Central memory CD8-positive, alpha-beta T cell (primary cell): ENCODE measurements around the gene FXYD4.
A peak's percentile ranks its signal among the peaks of the same experiment; 100 is the strongest.

Experiments
- ATAC-seq: fragments of 150-1000 bp; cut with Tn5 transposase; replicated peaks from 2 replicates; pipeline ENCODE4 v1.10.0; 2022; ENCODE audit warnings: mild to moderate bottlenecking, moderate FRiP score, moderate number of reproducible peaks; ENCODE audit not compliant: poor library complexity, severe bottlenecking; ENCODE audit errors: extremely low read depth
- DNase-seq, 2 donors: peaks; one replicate each; pipeline ENCODE4 v3.0.0; 2021; ENCODE audit warnings: low spot score in 2 of 2
- H3K27ac Mint-ChIP-seq: one replicate; pipeline ENCODE4 v1.8.0; 2022; ENCODE audit warnings: low read depth, mild to moderate bottlenecking, moderate library complexity, mixed read lengths
- H3K27me3 Mint-ChIP-seq: one replicate; pipeline ENCODE4 v1.8.0; 2022; ENCODE audit warnings: mixed read lengths
- H3K36me3 Mint-ChIP-seq: one replicate; pipeline ENCODE4 v1.8.0; 2022; ENCODE audit warnings: mild to moderate bottlenecking, moderate library complexity, mixed read lengths; ENCODE audit not compliant: insufficient read depth
- H3K4me1 Mint-ChIP-seq: one replicate; pipeline ENCODE4 v1.8.0; 2022; ENCODE audit warnings: mixed read lengths
- H3K4me3 Mint-ChIP-seq: one replicate; pipeline ENCODE4 v1.8.0; 2022; ENCODE audit warnings: mild to moderate bottlenecking, moderate library complexity, mixed read lengths
- H3K9me3 Mint-ChIP-seq: one replicate; pipeline ENCODE4 v1.8.0; 2022; ENCODE audit warnings: mixed read lengths

Gene FXYD4

GRCh38 chr10:43350156-43350555 is 21.3 kb upstream of the FXYD4 start:
- Mint-ChIP-seq H3K4me3 (no peak overlapping the region), H3K27me3 (peaks cover 21% of the 10 kb centered on the region), H3K9me3 (no peaks in the 10 kb centered on the region), H3K27ac (no peak overlapping the region), H3K4me1 (peaks cover 16% of the 10 kb centered on the region), H3K36me3 (no peaks in the 10 kb centered on the region)
- no peak for DNase-seq
- no peak for ATAC-seq

DNA sequence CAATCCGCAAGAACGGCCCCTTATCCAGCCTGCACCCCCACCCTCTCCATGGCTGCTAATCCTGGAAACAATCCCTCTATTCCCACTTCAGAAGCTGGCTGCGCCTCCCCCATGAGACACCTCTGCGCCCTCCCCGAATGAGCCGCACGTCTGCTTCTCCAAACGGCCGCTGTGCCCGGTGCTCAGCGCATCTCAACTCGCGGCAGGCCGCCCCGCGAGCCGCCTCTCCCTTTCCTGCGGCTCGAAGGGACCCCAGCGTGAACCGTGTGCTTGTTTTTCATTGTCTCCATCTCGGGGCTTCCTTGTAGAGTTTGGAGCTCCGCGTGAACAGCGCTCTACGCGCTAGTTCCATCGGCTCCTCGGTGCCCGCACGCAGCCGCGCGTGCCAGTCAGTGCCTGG is 20.8 kb upstream of the FXYD4 start:
- H3K27ac Mint-ChIP-seq: no peak overlapping the region
- H3K36me3 Mint-ChIP-seq: no peaks in the 10 kb centered on the region
- H3K27me3 Mint-ChIP-seq: peaks cover 21% of the 10 kb centered on the region
- DNase-seq (no peak), ATAC-seq (no peak)
- H3K4me3 Mint-ChIP-seq: peak overlapping the region; percentile 11
- peaks cover 16% of the 10 kb centered on the region for H3K4me1 Mint-ChIP-seq
- no peaks in the 10 kb centered on the region for H3K9me3 Mint-ChIP-seq

DNA sequence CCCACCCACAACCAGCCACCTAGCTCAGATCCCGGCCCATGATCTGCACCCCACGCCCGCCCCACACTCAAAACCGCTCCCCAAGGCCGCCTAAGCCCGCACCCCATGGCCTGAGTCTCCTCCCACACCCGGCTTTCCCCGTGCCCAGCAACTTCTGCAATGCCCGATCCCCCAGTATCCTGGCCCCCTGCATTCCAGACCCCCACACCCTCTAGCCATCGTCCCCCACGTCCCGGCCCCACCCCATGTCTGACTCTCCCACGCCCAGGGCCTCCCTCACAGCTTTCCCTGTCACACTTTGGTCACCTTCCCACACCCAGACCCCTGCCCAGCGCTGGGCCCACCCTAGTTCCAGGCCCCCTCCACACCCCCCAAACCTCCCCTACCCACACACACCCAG is 20.1 kb upstream of the FXYD4 start:
- Mint-ChIP-seq H3K4me3 (peak overlapping the region; percentile 11), H3K4me1 (peaks cover 16% of the 10 kb centered on the region), H3K9me3 (no peaks in the 10 kb centered on the region), H3K27ac (no peak overlapping the region), H3K36me3 (no peaks in the 10 kb centered on the region), H3K27me3 (peaks cover 21% of the 10 kb centered on the region)
- DNase-seq (no peak), ATAC-seq (no peak)

GRCh38 chr10:43352951-43353350 is 18.5 kb upstream of the FXYD4 start:
- Mint-ChIP-seq H3K4me1 (peaks cover 14% of the 10 kb centered on the region), H3K36me3 (no peaks in the 10 kb centered on the region), H3K4me3 (no peak overlapping the region), H3K9me3 (no peaks in the 10 kb centered on the region), H3K27me3 (peaks cover 21% of the 10 kb centered on the region), H3K27ac (no peak overlapping the region)
- ATAC-seq: no peak
- no peak for DNase-seq

GRCh38 chr10:43353495-43354329 is 17.7 kb upstream of the FXYD4 start:
- Mint-ChIP-seq H3K4me1 (peaks cover 7% of the 10 kb centered on the region), H3K4me3 (no peak overlapping the region), H3K9me3 (no peaks in the 10 kb centered on the region), H3K27me3 (peaks cover 16% of the 10 kb centered on the region), H3K36me3 (no peaks in the 10 kb centered on the region), H3K27ac (no peak overlapping the region)
- DNase-seq (no peak), ATAC-seq (no peak)

DNA sequence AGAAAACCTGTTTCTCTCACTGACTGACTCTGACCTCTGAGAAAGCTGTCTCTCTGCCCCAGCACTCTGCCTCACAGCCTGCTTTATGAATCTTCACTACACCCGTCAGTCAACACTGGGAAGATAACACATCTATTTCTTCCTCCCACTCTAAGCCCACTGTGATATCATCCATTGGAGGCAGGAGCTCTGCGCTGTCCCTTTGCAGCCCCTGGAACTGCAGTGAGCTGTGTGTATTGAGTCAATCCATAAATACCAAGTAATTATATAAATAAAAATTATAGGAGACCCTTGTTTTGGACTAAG is 17.2 kb upstream of the FXYD4 start:
- ATAC-seq: no peak
- peaks cover 5% of the 10 kb centered on the region for H3K4me1 Mint-ChIP-seq
- H3K27ac Mint-ChIP-seq: no peak overlapping the region
- no peak overlapping the region for H3K4me3 Mint-ChIP-seq
- H3K36me3 Mint-ChIP-seq: peaks cover 1% of the 10 kb centered on the region
- DNase-seq: no peak
- peaks cover 12% of the 10 kb centered on the region for H3K27me3 Mint-ChIP-seq
- no peaks in the 10 kb centered on the region for H3K9me3 Mint-ChIP-seq

DNA sequence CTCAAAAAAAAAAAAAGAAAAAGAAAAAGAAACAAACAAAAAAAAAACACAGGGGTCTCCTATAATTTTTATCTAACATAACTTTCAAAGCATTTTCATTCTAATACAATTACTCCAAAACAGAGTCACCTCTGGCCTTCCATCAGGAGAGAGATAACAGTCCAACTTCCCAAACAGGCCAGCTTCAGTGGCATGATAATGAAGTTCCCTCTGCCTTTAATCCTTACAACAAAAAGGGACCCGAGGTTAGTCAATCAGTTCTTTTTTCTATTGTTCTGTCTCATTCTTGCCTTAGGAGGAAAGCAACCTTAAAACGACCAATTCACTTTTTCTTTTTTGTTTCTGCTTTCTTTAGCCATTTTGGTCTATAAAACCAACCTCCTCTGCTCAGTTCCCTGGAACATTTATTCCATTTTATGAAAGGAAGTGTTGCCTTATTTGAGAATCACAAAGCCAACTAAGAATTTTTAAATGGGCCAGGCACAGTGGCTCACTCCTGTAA is 16.5 kb upstream of the FXYD4 start:
- no peaks in the 10 kb centered on the region for H3K9me3 Mint-ChIP-seq
- peaks cover 1% of the 10 kb centered on the region for H3K36me3 Mint-ChIP-seq
- no peak overlapping the region for H3K27ac Mint-ChIP-seq
- no peak overlapping the region for H3K4me3 Mint-ChIP-seq
- DNase-seq: no peak
- no peak for ATAC-seq
- peaks cover 6% of the 10 kb centered on the region for H3K4me1 Mint-ChIP-seq
- peaks cover 12% of the 10 kb centered on the region for H3K27me3 Mint-ChIP-seq

GRCh38 chr10:43355749-43356371 is 15.6 kb upstream of the FXYD4 start:
- H3K27me3 Mint-ChIP-seq: peaks cover 3% of the 10 kb centered on the region
- no peaks in the 10 kb centered on the region for H3K9me3 Mint-ChIP-seq
- peaks cover 6% of the 10 kb centered on the region for H3K36me3 Mint-ChIP-seq
- no peak for DNase-seq
- no peak overlapping the region for H3K27ac Mint-ChIP-seq
- no peak overlapping the region for H3K4me3 Mint-ChIP-seq
- H3K4me1 Mint-ChIP-seq: peaks cover 7% of the 10 kb centered on the region
- ATAC-seq: no peak

- Mint-ChIP-seq H3K4me1 (peaks cover 25% of the 10 kb centered on the region), H3K27me3 (no peaks in the 10 kb centered on the region), H3K27ac (peak overlapping the region; percentile 2), H3K4me3 (peak overlapping the region; percentile 88), H3K9me3 (no peaks in the 10 kb centered on the region), H3K36me3 (peaks cover 13% of the 10 kb centered on the region)
- DNase-seq: no peak
- ATAC-seq: no peak
Measured at GRCh38 chr10:43360086-43360485, 11.3 kb upstream of the FXYD4 start.

DNA sequence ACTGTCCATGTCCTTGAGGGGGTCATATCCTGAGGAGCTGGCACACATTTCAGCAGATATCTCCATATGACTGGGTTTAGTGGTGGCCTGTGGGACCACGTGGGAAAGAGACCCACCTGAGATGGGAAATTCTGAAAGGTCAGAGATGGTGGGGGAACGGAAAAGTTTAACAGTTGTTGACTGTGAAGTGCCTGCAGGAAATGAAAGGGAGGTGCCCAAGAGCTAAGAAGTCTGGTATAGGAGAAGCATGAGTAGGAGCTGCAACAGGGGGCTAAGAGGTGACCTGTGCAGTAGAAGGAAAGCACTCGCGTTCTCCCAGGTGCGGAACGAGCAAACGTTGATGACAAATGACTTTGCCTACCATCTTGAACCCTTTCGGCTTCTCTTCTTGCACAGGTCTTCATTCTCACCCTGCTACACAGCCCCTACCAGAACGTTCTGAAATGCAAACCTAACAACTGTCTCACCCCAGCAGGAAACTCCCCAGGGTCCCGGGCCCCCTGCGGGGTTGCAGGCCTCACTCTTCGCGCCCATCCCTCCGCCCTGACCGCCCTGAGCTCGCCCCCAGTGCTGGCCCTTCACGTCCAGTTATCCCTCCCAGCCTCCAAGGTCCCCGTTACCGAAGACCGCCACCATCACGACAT is 9.8 kb upstream of the FXYD4 start:
- Mint-ChIP-seq H3K36me3 (peaks cover 13% of the 10 kb centered on the region), H3K27ac (peak overlapping the region; percentile 91), H3K4me1 (peaks cover 25% of the 10 kb centered on the region), H3K4me3 (peak overlapping the region; percentile 88), H3K9me3 (no peaks in the 10 kb centered on the region), H3K27me3 (no peaks in the 10 kb centered on the region)
- DNase-seq (no peak), ATAC-seq (peak; percentile 39)

DNA sequence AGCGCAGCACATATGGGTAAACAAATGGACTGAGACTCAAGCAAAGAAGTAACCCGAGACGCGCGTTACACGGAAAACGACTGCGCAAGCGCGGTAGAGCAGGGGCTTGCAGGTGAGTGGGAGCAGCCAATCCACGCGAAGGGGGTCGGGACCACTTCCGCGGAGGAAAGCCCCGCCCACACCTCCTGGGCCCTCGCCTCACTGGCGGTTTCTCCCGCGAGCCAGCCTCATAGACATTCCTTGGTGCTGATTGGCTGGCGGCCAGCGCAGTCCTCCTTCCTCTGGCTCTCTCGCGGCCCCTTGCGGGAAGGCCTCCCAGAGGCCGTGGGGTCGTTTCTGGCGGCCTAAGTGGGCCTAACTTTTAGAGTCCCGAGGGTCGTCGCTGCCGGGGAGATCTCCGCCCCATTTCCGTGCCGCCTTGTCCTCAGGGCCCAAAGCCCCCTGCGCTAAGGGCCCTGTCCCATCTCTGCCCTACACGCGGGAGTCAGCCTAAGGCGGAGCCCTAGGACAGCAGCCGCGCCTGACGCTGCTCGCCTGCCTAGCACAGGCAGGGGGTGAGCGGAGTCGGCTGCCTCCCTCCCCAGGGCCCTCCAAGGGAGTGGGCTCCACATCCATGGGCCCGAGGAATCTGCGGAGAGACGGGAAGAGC is 9.1 kb upstream of the FXYD4 start:
- no peaks in the 10 kb centered on the region for H3K27me3 Mint-ChIP-seq

GRCh38 chr10:43365001-43365400 is 6.4 kb upstream of the FXYD4 start:
- H3K27me3 Mint-ChIP-seq: no peaks in the 10 kb centered on the region
- peaks cover 23% of the 10 kb centered on the region for H3K4me1 Mint-ChIP-seq
- no peaks in the 10 kb centered on the region for H3K9me3 Mint-ChIP-seq
- no peak overlapping the region for H3K27ac Mint-ChIP-seq
- DNase-seq: no peak
- no peak for ATAC-seq
- H3K4me3 Mint-ChIP-seq: no peak overlapping the region
- peaks cover 12% of the 10 kb centered on the region for H3K36me3 Mint-ChIP-seq

More for the DNA sequence above, 9.1 kb upstream of the FXYD4 start:
- Mint-ChIP-seq H3K27ac (peak overlapping the region; percentile 91), H3K9me3 (no peaks in the 10 kb centered on the region), H3K4me1 (peaks cover 25% of the 10 kb centered on the region), H3K4me3 (peak overlapping the region; percentile 88), H3K36me3 (peaks cover 13% of the 10 kb centered on the region)
- DNase-seq (peak; percentile 89 to 92), ATAC-seq (peak; percentile 94)
